ENCODE measurements around the gene TFAP2D.

TFAP2D gene

GRCh38 chr6:50713226-50713625 is at the start of gene TFAP2D:
Gene TFAP2D, plus strand, starts transcription at chr6:50713526. Its CDS starts 530 bp downstream, at chr6:50714056.
- TF ChIP-seq FOXP2 (optimal IDR thresholded peaks at IDR 0.05; ENCODE audit: control extremely low read depth, extremely low read length, insufficient read depth): no peak
- TF ChIP-seq EZH2 (IDR thresholded peaks at IDR 0.05): no peak
- TF ChIP-seq POLR2AphosphoS5 (IDR thresholded peaks at IDR 0.05; ENCODE audit: borderline replicate concordance, low read depth, low read length): no peak
- no peak for DNase-seq (ENCODE audit: low read depth, low spot score)

GRCh38 chr6:50663806-50664205 is 49.5 kb upstream of the TFAP2D start:
- TF ChIP-seq EZH2 (IDR thresholded peaks at IDR 0.05) (no peak), POLR2AphosphoS5 (IDR thresholded peaks at IDR 0.05; ENCODE audit: borderline replicate concordance, low read depth, low read length) (no peak), FOXP2 (optimal IDR thresholded peaks at IDR 0.05; ENCODE audit: control extremely low read depth, extremely low read length, insufficient read depth) (no peak)
- H3K27ac ChIP-seq: no peak overlapping the region
- DNase-seq (ENCODE audit: low read depth, low spot score): no peak
- H3K36me3 ChIP-seq (ENCODE audit: insufficient read depth, low read length): no peaks in the 10 kb centered on the region
- H3K9me3 ChIP-seq (ENCODE audit: low read depth, low read length): no peaks in the 10 kb centered on the region
- H3K9ac ChIP-seq (ENCODE audit: insufficient read length): no peak overlapping the region
- no peak overlapping the region for H3K4me3 ChIP-seq

More at GRCh38 chr6:50713226-50713625, at the start of gene TFAP2D:
- no peak within 1 kb of the TSS for H3K27ac ChIP-seq
- no peaks in the 10 kb centered on the region for H3K9me3 ChIP-seq (ENCODE audit: low read depth, low read length)
- H3K36me3 ChIP-seq (ENCODE audit: insufficient read depth, low read length): no peaks in the 10 kb centered on the region
- H3K4me3 ChIP-seq: peak within 1 kb of the TSS; percentile 64; the same call in 1 of the 2 replicates
- H3K9ac ChIP-seq (ENCODE audit: insufficient read length): no peak within 1 kb of the TSS

- no peak overlapping the region for H3K9ac ChIP-seq (ENCODE audit: insufficient read length)
- H3K4me3 ChIP-seq: no peak overlapping the region
- no peaks in the 10 kb centered on the region for H3K9me3 ChIP-seq (ENCODE audit: low read depth, low read length)
- no peak for DNase-seq (ENCODE audit: low read depth, low spot score)
- H3K36me3 ChIP-seq (ENCODE audit: insufficient read depth, low read length): no peaks in the 10 kb centered on the region
- no peak overlapping the region for H3K27ac ChIP-seq
- TF ChIP-seq POLR2AphosphoS5 (IDR thresholded peaks at IDR 0.05; ENCODE audit: borderline replicate concordance, low read depth, low read length) (no peak), FOXP2 (optimal IDR thresholded peaks at IDR 0.05; ENCODE audit: control extremely low read depth, extremely low read length, insufficient read depth) (no peak), EZH2 (IDR thresholded peaks at IDR 0.05) (no peak)
Measured at GRCh38 chr6:50666089-50666488, 47.2 kb upstream of the TFAP2D start.

- H3K4me3 ChIP-seq: no peak overlapping the region
- TF ChIP-seq EZH2 (IDR thresholded peaks at IDR 0.05) (no peak), FOXP2 (optimal IDR thresholded peaks at IDR 0.05; ENCODE audit: control extremely low read depth, extremely low read length, insufficient read depth) (no peak), POLR2AphosphoS5 (IDR thresholded peaks at IDR 0.05; ENCODE audit: borderline replicate concordance, low read depth, low read length) (no peak)
Measured at GRCh38 chr6:50681213-50681824, 32.0 kb upstream of the TFAP2D start.

GRCh38 chr6:50689210-50689609 is 24.1 kb upstream of the TFAP2D start:
- TF ChIP-seq POLR2AphosphoS5 (IDR thresholded peaks at IDR 0.05; ENCODE audit: borderline replicate concordance, low read depth, low read length): no peak
- TF ChIP-seq EZH2 (IDR thresholded peaks at IDR 0.05): no peak
- TF ChIP-seq FOXP2 (optimal IDR thresholded peaks at IDR 0.05; ENCODE audit: control extremely low read depth, extremely low read length, insufficient read depth): no peak
- Histone ChIP-seq H3K4me3 (no peak overlapping the region), H3K27ac (no peak overlapping the region)

More at GRCh38 chr6:50681213-50681824, 32.0 kb upstream of the TFAP2D start:
- no peaks in the 10 kb centered on the region for H3K9me3 ChIP-seq (ENCODE audit: low read depth, low read length)
- no peak overlapping the region for H3K9ac ChIP-seq (ENCODE audit: insufficient read length)
- no peaks in the 10 kb centered on the region for H3K36me3 ChIP-seq (ENCODE audit: insufficient read depth, low read length)
- H3K27ac ChIP-seq: no peak overlapping the region
- DNase-seq (ENCODE audit: low read depth, low spot score): no peak

GRCh38 chr6:50691814-50692495 is 21.4 kb upstream of the TFAP2D start:
- no peak for DNase-seq (ENCODE audit: low read depth, low spot score)
- Histone ChIP-seq H3K9me3 (ENCODE audit: low read depth, low read length) (no peaks in the 10 kb centered on the region), H3K36me3 (ENCODE audit: insufficient read depth, low read length) (no peaks in the 10 kb centered on the region), H3K27ac (no peak overlapping the region), H3K4me3 (no peak overlapping the region), H3K9ac (ENCODE audit: insufficient read length) (no peak overlapping the region)
- TF ChIP-seq FOXP2 (optimal IDR thresholded peaks at IDR 0.05; ENCODE audit: control extremely low read depth, extremely low read length, insufficient read depth) (no peak), EZH2 (IDR thresholded peaks at IDR 0.05) (no peak), POLR2AphosphoS5 (IDR thresholded peaks at IDR 0.05; ENCODE audit: borderline replicate concordance, low read depth, low read length) (no peak)

More at GRCh38 chr6:50689210-50689609, 24.1 kb upstream of the TFAP2D start:
- DNase-seq (ENCODE audit: low read depth, low spot score): no peak
- Histone ChIP-seq H3K9me3 (ENCODE audit: low read depth, low read length) (no peaks in the 10 kb centered on the region), H3K9ac (ENCODE audit: insufficient read length) (no peak overlapping the region), H3K36me3 (ENCODE audit: insufficient read depth, low read length) (no peaks in the 10 kb centered on the region)

GRCh38 chr6:50698546-50698945 is 14.8 kb upstream of the TFAP2D start:
- no peak overlapping the region for H3K9ac ChIP-seq (ENCODE audit: insufficient read length)
- no peak for DNase-seq (ENCODE audit: low read depth, low spot score)
- H3K9me3 ChIP-seq (ENCODE audit: low read depth, low read length): no peaks in the 10 kb centered on the region
- H3K27ac ChIP-seq: no peak overlapping the region
- no peaks in the 10 kb centered on the region for H3K36me3 ChIP-seq (ENCODE audit: insufficient read depth, low read length)
- H3K4me3 ChIP-seq: no peak overlapping the region
- TF ChIP-seq EZH2 (IDR thresholded peaks at IDR 0.05): no peak
- TF ChIP-seq FOXP2 (optimal IDR thresholded peaks at IDR 0.05; ENCODE audit: control extremely low read depth, extremely low read length, insufficient read depth): no peak
- no peak for TF ChIP-seq POLR2AphosphoS5 (IDR thresholded peaks at IDR 0.05; ENCODE audit: borderline replicate concordance, low read depth, low read length)

- Histone ChIP-seq H3K27ac (no peak overlapping the region), H3K9me3 (ENCODE audit: low read depth, low read length) (no peaks in the 10 kb centered on the region), H3K4me3 (peak overlapping the region; percentile 0; the same call in 1 of the 2 replicates), H3K36me3 (ENCODE audit: insufficient read depth, low read length) (no peaks in the 10 kb centered on the region), H3K9ac (ENCODE audit: insufficient read length) (no peak overlapping the region)
- peak; percentile 3 for DNase-seq (ENCODE audit: low read depth, low spot score)
- TF ChIP-seq EZH2 (IDR thresholded peaks at IDR 0.05) (no peak), FOXP2 (optimal IDR thresholded peaks at IDR 0.05; ENCODE audit: control extremely low read depth, extremely low read length, insufficient read depth) (no peak), POLR2AphosphoS5 (IDR thresholded peaks at IDR 0.05; ENCODE audit: borderline replicate concordance, low read depth, low read length) (no peak)
Measured at GRCh38 chr6:50699051-50699775, 14.1 kb upstream of the TFAP2D start.

All from SK-N-MC (cell line).